ENCODE measurements around the gene CAMK2A. TPM values are rescaled to one million over a fixed set of nuclear protein-coding genes. Genes with fewer than 3 reads are reported as not detected.
A peak's percentile ranks its signal among the peaks of the same experiment; 100 is the strongest.

CAMK2A gene
- total RNA-seq, 1 donor from 2014 or later: not detected

- DNase-seq (ENCODE audit: low read depth in 2 of 2): no peak
Measured at GRCh38 chr5:150316320-150316719, 26.7 kb upstream of the CAMK2A start.

- no peak for DNase-seq (ENCODE audit: low read depth in 2 of 2)
Measured at GRCh38 chr5:150315245-150315644, 25.7 kb upstream of the CAMK2A start.

GRCh38 chr5:150313921-150314716, 24.5 kb upstream of the CAMK2A start:
- DNase-seq (ENCODE audit: low read depth in 2 of 2): no peak

- DNase-seq (ENCODE audit: low read depth in 2 of 2): no peak
Measured at GRCh38 chr5:150313501-150313900, 23.9 kb upstream of the CAMK2A start.

- no peak for DNase-seq (ENCODE audit: low read depth in 2 of 2)
Measured at GRCh38 chr5:150312518-150312917, 22.9 kb upstream of the CAMK2A start.

GRCh38 chr5:150311015-150311692, 21.6 kb upstream of the CAMK2A start:
- no peak for DNase-seq (ENCODE audit: low read depth in 2 of 2)

GRCh38 chr5:150310246-150310645, 20.7 kb upstream of the CAMK2A start:
- DNase-seq (ENCODE audit: low read depth in 2 of 2): no peak

GRCh38 chr5:150309886-150310239, 20.3 kb upstream of the CAMK2A start:
- DNase-seq (ENCODE audit: low read depth in 2 of 2): no peak

GRCh38 chr5:150309101-150309885, 19.7 kb upstream of the CAMK2A start:
- DNase-seq (ENCODE audit: low read depth in 2 of 2): no peak

- no peak for DNase-seq (ENCODE audit: low read depth in 2 of 2)
Measured at GRCh38 chr5:150307617-150308426, 18.2 kb upstream of the CAMK2A start.

- no peak for DNase-seq (ENCODE audit: low read depth in 2 of 2)
Measured at GRCh38 chr5:150306775-150307174, 17.2 kb upstream of the CAMK2A start.

- DNase-seq (ENCODE audit: low read depth in 2 of 2): no peak
Measured at GRCh38 chr5:150305557-150305956, 16.0 kb upstream of the CAMK2A start.

- DNase-seq (ENCODE audit: low read depth in 2 of 2): no peak
Measured at GRCh38 chr5:150305095-150305494, 15.5 kb upstream of the CAMK2A start.

- DNase-seq (ENCODE audit: low read depth in 2 of 2): no peak
Measured at GRCh38 chr5:150304481-150305081, 15.0 kb upstream of the CAMK2A start.

GRCh38 chr5:150303660-150304386, 14.2 kb upstream of the CAMK2A start:
- DNase-seq (ENCODE audit: low read depth in 2 of 2): no peak

- no peak for DNase-seq (ENCODE audit: low read depth in 2 of 2)
Measured at GRCh38 chr5:150303070-150303615, 13.6 kb upstream of the CAMK2A start.

GRCh38 chr5:150302301-150303069, 12.9 kb upstream of the CAMK2A start, which contains the start of gene ARSI:
Gene ARSI (minus strand): TSS chr5:150302905. CDS start chr5:150302373, 532 bp downstream.
- DNase-seq (ENCODE audit: low read depth in 2 of 2): peak; percentile 11 to 27

- DNase-seq (ENCODE audit: low read depth in 2 of 2): no peak
Measured at GRCh38 chr5:150301901-150302300, 12.3 kb upstream of the CAMK2A start.

GRCh38 chr5:150301170-150301505, 11.6 kb upstream of the CAMK2A start:
- DNase-seq (ENCODE audit: low read depth in 2 of 2): no peak
